HFF-Myc (cell line): ENCODE data around the gene TESK2.

Experiments used
- DNase-seq: peaks from one replicate; pipeline ENCODE4 v3.0.0-alpha.2; 2011; ENCODE audit warnings: low read depth; ENCODE audit errors: extremely low read depth
- H3K4me3 ChIP-seq: replicated peaks from 2 replicates; pipeline ENCODE4 v1.5.1; 2011; ENCODE audit warnings: low read depth, mild to moderate bottlenecking, control low read depth, low read length
- TF ChIP-seq, protein P1 (sequence below): IDR thresholded peaks from 2 replicates; pipeline ENCODE4 v1.5.1; 2012; ENCODE audit warnings: mild to moderate bottlenecking, low read depth, low read length, control low read depth; ENCODE audit errors: missing control alignments

TESK2 gene

DNA sequence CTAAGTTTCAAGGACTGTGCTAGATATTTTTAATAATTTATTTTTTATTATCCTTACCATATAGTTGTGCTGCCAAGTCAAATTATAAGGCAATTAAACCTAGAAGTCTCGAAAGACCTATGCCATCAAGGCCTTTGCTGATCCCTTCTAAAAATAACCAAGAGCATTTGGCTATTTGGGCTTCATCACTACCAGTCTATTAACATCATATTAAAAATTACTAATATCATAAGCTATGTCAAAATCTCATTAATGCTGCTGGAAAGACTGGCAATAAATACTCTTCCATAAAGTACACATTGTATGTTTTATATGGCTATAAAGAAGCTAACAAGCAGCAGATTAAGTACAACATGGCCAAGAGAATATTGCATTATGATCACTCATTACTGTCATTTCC is 107.8 kb downstream of the TESK2 start:
- TF ChIP-seq, protein P1, sequence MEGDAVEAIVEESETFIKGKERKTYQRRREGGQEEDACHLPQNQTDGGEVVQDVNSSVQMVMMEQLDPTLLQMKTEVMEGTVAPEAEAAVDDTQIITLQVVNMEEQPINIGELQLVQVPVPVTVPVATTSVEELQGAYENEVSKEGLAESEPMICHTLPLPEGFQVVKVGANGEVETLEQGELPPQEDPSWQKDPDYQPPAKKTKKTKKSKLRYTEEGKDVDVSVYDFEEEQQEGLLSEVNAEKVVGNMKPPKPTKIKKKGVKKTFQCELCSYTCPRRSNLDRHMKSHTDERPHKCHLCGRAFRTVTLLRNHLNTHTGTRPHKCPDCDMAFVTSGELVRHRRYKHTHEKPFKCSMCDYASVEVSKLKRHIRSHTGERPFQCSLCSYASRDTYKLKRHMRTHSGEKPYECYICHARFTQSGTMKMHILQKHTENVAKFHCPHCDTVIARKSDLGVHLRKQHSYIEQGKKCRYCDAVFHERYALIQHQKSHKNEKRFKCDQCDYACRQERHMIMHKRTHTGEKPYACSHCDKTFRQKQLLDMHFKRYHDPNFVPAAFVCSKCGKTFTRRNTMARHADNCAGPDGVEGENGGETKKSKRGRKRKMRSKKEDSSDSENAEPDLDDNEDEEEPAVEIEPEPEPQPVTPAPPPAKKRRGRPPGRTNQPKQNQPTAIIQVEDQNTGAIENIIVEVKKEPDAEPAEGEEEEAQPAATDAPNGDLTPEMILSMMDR, result no peak
- H3K4me3 ChIP-seq, result no peak overlapping the region
- DNase-seq, result no peak

DNA sequence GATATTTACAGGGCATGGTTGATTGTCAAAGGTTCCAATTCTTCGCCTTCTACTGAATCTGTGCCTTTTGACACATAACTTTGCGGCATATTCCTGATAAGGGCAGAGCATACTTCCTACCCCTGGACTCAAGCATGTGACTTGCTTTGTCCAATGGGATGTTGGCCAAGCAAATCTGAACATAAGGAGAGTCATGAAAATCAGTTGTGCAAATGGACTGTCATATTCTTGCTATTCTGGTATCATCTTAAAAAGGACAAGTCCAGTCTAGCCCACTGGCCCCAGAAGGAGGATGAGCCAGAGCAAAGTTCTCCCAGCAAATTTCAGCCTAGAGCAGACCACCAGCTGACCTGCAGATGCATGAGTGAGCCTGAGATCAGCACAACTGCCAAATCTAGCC is 109.7 kb downstream of the TESK2 start:
- TF ChIP-seq, protein P1, result no peak
- DNase-seq, result no peak
- no peak overlapping the region for H3K4me3 ChIP-seq

DNA sequence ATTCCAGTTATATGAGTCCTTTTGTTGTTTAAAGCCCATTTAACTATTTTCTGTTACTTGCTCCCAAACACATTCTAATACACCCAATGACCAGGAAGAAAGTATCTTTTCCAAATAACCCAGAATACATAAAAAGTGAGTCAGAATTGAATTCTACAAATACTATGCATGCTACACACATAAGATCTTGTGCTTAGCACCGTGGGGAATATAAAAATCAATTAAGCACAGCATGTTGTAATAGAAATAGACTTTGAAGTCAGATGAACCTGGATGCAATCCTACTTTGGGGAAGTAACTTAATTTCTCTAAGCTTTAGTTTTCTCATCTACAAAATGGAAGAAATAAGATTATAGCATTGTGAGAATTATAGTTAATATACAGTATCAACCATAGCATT is 110.2 kb downstream of the TESK2 start:
- TF ChIP-seq, protein P1, result no peak
- no peak overlapping the region for H3K4me3 ChIP-seq
- no peak for DNase-seq

DNA sequence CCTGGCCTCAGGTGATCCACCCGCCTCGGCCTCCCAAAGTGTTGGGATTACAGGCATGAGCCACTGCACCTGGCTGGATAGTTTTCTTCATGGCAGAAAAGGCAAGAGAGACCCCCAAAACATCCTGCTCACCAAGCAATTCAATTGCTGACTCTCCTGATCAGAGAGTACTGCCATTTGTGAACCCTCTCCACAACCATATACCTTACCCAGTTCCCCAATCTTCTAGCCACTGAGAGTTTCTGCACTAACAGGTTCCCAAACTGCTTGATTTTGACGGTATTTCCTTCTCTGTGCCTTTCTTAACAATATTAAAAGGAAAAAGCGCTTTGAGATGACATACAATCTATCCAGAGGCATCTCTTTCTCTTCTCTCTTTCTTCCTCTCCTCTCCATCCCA is 110.8 kb downstream of the TESK2 start:
- DNase-seq, result no peak
- TF ChIP-seq, protein P1, result no peak
- H3K4me3 ChIP-seq, result no peak overlapping the region

DNA sequence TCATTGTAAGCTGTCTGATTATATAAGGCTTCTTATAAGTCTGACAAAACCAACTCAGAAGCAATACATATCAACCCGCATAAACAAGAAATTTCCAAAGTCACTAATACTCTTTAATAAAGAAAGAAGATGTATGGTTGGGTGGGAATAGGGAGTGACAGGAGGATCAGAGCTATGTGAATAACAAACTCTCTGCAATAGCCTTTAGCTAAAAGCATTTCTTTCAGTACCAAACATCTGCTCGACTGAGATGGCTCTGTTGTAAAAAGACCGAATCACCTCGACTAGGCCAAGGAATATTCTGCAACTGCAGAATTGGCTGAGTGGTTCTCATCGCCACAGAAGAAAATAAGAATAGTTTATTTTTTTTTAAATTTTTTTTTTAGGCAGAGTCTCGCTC is 111.4 kb downstream of the TESK2 start:
- TF ChIP-seq, protein P1, result no peak
- H3K4me3 ChIP-seq, result no peak overlapping the region

DNA sequence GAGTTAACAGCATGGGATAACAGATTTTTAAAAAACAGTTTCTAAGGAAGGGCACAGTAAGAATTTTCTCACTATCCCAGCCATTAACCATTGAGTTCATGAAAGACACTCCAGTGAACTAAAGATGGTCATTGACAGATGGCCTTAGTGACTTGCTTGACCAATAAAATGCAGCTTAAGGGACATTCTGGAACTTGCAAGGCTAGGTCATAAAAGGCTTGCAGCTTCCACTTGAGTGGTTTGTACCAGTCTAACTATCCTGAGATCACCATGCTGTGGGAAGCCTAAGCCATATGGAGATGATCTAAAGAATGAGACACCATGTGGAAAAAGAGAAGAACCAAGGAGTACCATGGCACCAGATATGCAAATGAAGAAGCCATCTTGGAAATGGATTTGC is 112.8 kb downstream of the TESK2 start:
- TF ChIP-seq, protein P1, result no peak
- no peak overlapping the region for H3K4me3 ChIP-seq
- DNase-seq, result no peak

More for the DNA sequence above, 111.4 kb downstream of the TESK2 start:
- no peak for DNase-seq
